Stimulated activated CD8-positive, alpha-beta memory T cell treated with anti-CD3 and anti-CD28 coated beads, Interleukin-2, amount 100 ng/mL, for 1 hour (primary cell): ENCODE data around the gene TRAFD1.

ENCODE experiments used
- DNase-seq, 2 donors: peaks; one replicate each; pipeline ENCODE4 v3.0.0-alpha.2; 2020; ENCODE audit warnings: low read depth in 2 of 2

The TRAFD1 gene

DNA sequence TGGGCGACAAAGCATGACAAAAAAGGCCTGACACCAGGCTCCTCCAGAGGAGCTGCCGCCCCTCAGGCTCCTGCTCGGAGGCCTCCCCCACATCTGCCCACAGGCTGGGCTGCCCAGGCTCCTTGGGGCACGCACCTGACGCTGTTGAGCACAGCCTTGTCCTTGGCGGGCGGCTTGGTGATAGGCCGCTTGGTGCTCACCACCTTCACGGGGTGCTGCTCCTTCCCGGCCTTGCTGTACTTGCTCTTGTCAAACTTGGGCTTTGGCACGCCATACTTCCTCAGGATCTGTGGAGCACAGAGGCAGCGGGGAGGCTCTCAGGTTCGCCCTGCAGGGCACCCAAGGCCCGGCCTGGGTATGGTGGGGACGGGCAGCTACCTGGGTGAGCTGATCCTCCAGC is 53.4 kb downstream of the TRAFD1 start:
- no peak for DNase-seq

DNA sequence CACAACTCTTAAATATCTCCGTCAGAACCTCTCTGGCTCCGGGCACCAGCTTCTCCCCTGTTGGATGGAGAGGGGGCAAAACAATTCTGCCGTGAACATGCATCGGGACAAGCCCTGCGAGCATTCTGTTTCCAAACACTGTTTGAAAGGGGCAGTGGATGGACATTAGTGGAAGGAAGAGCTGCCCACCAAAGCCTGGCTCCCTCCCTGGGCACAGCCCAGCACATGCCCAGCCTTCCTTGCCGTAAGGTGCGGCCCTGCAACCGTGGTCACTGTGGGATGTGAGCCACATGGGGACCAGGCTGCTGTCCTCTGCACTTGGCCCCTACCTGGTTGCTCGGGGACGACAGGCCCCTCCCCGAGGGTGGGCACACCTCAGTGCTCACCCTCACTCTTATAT is 54.0 kb downstream of the TRAFD1 start:
- no peak for DNase-seq

DNA sequence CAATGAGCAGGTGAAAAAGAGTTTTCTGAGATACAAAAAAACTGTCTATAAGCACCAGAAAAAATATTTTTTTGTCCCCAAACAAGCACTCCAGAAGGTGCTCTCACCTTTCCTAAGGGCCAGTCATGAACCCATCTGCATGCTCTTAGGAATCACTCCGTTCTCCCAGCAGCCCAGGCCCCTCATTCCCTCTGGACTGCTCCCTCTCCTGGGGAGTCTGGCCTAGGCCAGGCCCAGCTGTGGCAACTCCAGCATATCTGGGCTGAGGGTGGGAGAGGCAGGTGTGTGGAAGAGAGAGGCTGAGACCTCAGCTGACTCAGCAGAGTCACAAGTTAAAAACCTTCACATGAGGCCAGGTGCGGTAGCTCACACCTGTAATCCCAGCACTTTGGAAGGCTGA is 54.6 kb downstream of the TRAFD1 start:
- no peak for DNase-seq

DNA sequence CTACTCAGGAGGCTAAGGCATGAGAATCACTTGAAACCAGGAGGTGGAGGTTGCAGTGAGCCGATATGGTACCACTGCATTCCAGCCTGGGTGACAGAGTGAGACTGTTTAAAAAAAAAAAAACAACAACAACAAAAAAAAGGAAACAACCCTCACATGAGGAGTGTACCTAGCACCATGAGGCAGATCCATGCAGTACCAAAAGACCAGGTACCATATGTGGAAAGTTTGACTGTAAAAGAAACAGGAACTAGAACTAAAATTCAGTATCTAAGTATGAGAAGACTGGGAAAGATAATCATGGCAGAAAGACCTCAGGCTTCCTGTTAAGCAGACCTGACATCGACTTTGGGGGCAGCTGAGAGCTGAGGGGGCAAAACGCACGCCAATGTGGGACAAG is 55.1 kb downstream of the TRAFD1 start:
- DNase-seq = no peak

DNA sequence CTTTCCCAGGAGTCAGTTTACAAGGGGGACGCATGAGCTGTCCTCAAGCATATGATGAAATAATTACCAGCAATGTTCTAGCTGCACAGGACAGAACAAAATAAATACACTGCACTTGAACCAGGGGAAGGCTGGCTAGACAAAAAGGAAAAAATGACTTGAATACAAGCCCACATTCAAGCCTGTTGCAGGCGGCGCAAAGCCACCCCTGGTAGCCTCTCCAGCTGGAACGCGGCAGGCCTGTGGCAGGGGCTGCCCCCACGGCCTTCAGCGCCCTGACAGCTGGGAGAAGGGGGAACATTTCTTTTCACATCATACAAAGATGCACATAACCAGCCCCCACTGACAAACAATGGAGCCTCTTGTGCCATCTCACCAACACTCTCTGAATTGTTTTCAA is 57.1 kb downstream of the TRAFD1 start:
- no peak for DNase-seq

DNA sequence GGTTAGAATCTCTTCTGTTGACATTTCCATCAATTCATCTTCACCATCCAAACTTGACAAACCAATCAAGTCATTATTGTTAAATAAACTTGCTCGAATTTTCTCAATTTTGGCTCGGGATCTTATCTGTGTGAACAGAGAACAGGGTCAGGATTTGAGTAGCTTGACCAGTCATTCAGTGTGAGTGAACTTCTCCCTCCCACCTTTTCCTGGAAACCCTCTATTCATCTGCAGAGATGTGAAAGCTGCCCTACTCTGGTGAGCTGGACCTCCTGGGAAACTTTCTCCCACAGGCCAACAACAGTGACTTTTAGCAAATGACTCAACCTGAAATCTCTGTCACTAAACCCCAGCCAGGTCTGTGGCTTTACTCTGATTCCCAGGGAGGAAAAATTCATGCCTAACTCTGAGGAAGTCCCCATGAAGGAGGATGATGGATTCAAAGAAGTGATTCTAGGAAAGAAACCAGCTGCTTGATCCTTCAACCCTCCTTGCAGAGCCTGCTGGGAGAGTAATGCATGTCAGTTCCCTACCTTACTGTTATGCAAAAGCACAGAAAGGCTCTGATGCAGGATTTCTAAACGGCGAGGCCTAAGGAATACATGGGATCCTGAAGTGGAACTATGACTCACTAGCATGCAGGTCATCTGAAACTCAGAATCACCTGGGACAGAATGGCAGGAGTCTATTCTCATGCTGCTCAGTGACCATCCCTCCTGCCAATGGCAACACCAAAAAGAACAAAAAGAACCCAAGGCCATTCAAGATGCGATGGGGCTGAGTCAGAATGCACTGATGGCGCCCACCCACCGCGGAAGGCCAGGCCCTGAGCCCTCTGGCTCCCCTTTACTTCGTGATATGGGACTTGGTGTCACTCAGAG is 58.0 kb downstream of the TRAFD1 start:
- DNase-seq = no peak

DNA sequence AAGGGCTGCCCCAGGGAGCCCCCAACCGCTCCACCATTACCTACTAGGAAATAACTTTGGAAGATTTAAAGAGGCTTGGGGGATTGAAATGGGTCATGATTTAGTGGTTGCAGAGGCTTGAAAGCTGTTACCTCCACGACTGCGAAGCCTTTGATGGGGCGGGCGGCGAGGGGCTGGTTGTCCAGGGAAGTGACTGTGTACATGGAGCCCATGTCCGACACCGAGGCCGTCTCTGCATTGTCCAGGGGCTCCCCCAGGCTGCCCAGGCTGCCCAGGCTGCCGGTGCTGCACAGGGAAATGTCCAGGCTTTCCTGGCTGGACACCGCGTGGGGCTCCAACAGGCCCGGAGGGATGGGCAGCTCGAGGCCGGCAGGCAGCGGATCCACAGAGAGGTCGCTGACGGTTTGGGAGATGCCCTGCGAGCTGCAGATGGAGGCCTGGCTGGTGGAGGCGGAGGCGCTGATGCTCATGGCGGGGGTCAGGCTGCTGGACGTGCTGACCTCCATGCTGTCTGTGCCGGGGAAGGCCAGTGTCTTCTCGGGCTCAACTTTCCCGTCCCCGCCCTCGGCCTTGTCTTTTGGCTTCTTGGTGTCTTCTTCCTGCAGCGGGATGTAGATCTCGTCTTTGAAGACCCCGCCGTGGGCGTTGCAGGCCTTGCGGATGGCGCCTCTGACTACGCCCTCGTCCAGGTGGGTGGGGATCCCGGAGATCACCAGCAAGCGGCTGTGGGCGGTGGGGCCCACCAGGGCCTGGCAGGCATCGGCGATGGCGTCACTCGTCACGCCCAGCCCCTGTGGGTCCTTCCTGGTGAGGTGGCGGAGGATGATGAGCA is 58.9 kb downstream of the TRAFD1 start:
- no peak for DNase-seq

DNA sequence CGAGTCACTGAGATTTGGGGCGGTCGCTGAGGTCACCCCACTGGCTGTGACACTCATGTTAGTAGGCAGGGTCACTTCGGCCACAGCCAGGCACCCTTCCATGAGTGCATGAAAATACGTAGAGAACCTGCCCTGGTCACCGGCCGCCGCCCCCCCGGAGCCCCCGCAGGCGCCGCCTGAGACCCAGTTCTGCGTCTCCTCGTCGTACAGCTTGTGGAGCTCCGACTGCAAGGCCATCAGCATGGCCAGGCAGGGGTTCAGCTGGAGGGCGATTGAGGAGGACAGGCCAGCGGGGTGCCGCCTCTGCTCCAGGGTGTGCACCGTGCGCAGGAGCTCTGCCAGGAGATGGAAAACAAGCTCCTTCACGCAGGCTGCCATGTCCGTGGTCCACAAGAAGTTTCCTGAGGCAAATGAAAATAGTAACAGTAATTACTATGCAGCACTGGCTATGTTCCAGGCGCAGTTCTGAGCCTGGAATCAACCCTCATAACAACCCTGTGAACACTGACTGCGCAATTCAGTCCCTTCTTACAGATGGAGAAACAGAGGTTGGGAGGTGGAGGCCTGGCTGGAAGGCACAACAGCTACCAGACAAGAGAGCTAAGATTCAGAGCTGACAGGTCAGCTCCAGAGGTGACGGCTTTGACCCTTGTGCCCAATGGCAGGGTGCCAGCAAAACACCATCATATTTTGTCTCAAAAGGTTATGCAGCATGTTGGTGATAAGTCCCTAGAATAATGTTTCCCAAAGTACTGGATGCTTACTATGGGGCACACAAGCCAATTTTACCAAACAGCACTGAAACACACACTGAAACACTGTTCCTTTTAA is 59.9 kb downstream of the TRAFD1 start:
- DNase-seq = no peak

DNA sequence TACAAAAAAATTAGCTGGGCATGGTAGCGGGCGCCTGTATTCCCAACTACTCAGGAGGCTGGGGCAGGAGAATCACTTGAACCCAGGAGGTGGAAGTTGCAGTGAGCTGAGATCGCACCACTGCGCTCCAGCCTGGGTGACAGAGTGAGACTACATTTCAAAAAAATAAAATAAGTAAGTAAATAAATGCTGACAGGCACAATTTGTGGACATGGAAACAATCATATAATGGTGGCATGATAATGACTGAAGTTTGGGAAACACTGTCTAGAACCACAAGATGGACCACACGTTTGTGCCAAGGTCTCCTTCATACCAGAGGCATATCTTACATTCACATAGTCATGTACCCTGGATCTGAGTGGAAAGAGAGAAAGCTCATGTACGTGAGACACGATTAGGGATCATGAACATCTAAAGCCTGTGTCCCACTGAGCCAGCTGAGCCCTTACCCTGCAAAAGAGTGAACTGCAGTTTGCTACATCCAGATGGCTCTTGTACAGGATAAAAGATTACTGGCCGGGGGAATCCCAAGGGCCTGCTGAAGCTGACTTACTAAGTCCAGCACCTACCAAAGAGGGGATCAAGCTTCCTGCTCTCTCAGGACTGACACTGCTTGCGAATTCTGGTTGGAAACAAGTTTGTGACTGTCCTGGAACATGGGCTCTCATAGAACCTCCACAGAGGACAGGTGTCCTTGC is 62.9 kb downstream of the TRAFD1 start:
- DNase-seq = no peak

DNA sequence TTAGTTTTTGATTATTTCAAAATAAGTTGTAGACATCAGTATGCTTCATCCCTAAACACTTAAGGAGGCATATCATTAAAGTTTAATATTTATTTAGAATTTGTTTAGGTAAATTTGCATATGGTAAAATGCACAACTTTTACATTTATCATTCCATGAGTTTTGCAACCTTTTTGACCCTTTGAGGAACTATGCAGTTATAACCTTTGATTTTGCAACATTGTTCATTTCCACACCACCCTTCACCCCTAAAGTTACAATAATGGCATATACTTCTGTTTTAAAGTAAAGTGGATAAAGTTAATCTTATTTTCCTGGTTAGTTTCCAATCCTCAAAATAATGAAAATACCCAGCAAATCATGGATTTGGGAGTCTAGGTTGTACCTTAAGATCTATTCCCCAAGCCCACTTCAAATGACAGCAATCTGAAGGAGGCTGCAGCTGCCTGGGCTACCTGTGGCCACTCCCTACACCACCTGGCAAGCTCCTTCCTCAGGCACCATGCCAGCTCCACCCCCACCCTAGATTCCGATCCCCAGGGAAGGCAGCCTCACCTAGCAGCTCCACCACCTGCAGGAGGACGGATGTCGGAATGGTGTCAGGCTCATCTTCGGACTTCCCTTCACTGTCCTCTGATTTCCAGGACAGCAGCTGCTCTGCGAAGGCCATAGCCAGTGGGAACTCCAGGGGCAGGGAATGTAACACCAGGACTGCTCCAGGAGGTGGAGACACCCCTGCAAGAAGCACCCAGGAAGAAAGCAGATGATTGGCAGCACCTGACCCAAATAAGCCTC is 65.1 kb downstream of the TRAFD1 start:
- DNase-seq = no peak

DNA sequence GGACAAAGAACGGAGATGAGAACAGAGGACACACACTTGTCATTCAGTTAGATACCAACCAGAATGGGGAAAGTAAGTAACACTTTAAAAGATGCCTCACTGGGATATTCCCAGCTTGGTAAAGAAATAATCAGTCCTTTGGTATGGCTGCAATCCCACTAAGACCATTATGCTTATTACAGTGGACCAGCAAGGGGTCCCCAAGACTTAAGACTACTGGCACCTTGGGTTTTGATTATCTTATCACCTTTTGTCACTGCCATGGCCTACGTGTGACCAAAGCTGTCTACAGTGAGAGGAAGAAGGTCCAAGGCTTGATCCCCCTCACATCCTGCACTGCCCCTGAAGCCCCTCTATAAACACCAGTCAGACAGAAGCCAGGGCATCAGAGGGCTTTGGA is 65.8 kb downstream of the TRAFD1 start:
- no peak for DNase-seq

DNA sequence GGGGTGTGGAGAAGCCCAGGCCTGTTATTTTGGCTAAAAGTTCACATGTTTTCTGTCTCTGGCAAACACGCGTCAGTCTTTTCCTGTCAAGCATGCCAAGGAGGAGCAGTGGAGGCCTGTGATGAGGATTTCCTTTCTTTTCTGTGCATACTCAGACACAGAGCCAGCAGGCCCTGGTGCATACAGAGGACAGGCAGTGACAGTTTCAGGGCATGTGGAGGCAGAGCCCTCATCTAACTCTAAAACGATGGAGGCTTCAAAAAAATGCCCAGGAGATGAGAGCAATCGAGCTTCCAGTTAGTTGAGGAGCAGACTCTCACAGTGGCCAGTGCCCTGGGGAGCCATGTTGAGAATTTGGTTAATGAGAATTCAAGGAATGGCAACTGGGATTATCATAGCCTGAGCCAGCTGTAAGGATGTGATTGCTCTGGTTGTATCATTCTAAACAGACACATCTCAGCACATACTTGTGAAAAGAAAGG is 66.5 kb downstream of the TRAFD1 start:
- no peak for DNase-seq

DNA sequence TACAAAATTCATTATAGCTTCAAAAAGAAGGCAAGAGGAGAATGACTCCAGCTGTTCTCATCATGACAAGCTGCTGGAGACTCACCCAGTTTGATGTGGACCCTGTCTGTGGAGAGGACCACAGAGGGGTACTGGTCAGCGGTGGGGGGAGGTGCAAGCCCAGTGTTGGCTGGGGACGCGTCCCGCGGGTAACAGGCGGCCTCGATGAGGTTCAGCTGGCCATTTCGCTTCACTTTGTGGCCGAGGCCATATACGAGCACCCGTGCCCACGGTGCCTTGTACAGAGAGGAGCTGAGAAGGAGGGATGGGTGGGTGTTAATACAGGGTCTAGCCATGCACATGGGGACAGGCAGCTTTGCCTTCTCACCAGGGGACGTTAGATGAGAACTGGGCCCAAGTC is 67.1 kb downstream of the TRAFD1 start:
- DNase-seq = no peak

DNA sequence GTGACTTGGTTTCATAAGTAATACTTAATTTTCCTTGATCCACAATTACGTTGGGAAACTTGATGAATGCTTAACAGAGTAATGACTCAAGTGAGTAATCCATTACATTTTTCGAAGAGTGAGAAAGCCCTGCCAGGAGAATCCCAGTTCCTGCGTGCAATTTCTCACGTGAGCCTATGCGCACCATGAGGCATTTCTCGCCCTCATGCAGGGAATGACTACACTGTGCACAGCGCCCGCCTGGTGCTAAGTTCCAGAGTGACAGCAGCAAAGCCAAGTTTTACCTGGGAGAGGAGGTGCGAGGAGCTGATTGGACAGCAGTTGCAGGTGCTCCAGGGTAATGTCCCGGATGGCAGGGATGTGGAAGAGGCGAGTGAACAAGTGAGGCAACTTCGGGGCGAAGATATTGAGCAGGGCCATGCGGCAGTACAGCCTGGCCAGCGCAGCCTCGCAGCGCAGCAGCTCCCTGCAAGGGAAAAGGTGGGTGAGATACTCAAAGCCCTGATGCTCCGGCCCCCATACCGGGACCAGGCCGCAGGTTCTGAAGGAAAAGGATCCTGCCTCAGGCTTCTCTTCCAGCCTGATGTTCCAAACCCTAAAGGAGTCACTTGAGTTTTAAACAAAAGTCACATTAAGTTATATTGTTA is 69.4 kb downstream of the TRAFD1 start:
- no peak for DNase-seq

DNA sequence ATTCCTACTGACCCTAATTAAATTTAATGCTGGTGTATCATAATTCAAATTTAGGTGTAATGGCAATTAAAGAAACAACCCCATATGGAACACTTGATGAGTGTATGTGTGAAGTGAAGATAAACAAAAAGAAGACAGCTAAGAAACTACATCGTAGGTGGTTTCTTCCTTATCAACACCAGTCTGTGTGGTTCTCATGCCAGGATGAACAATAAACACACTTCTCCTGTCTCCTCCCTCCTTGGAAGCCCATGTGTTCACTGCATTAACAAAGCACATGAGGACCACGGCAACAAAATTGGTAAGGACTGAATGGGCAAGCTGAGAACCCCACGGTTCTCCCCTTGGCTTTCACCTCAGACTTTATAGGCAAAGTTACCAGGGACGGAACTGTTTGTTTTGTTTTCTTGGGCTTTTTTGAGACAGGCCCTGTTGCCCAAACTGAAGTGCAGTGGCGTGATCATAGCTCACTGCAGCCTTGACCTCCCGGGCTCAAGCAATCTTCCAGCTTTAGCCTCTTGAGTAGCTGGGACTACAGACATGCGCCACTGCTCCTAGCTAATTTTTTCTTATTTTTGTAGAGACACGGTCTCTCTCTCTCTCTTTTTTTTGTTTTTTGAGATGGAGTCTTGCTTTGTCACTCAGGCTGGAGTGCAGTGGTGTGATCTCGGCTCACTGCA is 71.0 kb downstream of the TRAFD1 start:
- no peak for DNase-seq

DNA sequence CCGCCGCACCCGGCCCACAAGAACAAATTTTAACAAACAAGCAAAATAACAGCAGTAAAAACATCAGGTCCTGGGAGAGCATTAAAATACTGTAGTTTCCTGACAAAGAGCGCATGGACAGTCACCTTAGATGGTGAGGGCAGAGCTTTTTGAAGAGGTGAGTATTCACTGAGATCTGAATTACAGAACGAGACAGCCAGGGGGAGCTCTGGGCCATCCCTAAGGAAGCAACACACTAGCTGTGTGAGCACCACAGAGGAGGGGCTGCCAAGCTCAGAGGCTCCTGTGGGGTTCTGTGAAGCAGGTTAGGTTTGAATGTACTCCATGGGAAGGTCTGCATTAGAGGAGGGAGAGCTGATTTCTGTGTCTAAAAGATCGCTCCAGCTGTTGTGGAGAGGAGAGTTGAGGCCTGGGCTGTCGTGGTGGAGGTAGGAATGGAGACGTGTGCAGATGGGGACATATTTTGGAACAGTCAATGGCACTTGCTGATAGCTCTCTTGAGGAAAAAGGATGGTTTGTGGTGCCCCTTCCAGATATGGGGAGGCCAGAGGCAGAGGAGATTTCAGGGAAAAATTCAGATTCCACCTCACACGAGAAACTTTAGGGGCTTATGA is 72.9 kb downstream of the TRAFD1 start:
- peak in 1 of 2 donors; percentile 7 for DNase-seq

DNA sequence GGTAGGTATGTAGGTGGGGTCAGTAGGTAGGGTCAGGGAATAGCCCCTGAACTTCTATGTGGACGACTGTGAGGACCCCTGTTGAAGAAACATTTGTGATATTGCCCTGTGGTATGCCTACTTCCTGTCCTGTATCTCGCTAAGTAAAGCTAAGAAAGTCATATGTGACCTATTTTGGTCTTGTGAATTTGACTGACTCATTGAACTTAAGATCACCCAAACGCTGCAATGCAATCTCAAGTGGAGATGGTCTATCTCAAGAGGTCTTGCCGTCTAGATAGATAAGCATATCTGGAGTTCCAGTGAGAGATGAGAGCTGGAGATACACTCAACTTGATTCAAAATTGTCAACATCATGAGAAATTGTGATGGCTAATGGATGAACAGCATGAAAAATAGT is 73.8 kb downstream of the TRAFD1 start:
- DNase-seq = no peak
